PC-9 (cell line): ENCODE data around the gene RAB11FIP4. TPM values are rescaled to one million over a fixed set of nuclear protein-coding genes. Genes with fewer than 3 reads are reported as not detected.

ENCODE experiments used
- BruUV-seq: library from RNA; stranded (reverse); fragments of 400-500 nt; replicated peaks from 2 replicates; lab custom pipeline; 2021; lab: Mats Ljungman, UMichigan
- CTCF ChIA-PET: fragments of 300-600 bp; sonication (Branson Sonifier 250); formaldehyde crosslinking; loops from one replicate; lab custom pipeline; 2022; ENCODE audit warnings: antibody characterized with exemption; lab: Charles Lee
- POLR2A ChIA-PET: fragments of 300-600 bp; sonication (Branson Sonifier 250); formaldehyde crosslinking; loops from one replicate; lab custom pipeline; 2022; ENCODE audit warnings: antibody characterized with exemption; ENCODE audit not compliant: unreplicated experiment; lab: Charles Lee
- DNase-seq, 2 experiments: peaks; one replicate each; pipeline versions ENCODE4 v3.0.0 to v3.0.0-alpha.2; 2015 to 2022; ENCODE audit warnings: mixed read lengths in 1 of 2
- H2AFZ ChIP-seq: fragments of 200-600 bp; sonication (generic); 2 replicates; pipeline ENCODE4 v1.8.1; 2017; ENCODE audit warnings: antibody characterized with exemption
- H3F3A ChIP-seq: fragments of 200-600 bp; sonication (generic); 2 replicates; pipeline ENCODE4 v1.8.1; 2017; ENCODE audit warnings: antibody characterized with exemption, mild to moderate bottlenecking, low read depth; ENCODE audit not compliant: insufficient read depth
- H3K27ac ChIP-seq: fragments of 200-600 bp; sonication (generic); 2 replicates; pipeline ENCODE4 v1.6.1; 2016; ENCODE audit warnings: mixed run types
- H3K27me3 ChIP-seq: fragments of 200-600 bp; sonication (generic); 2 replicates; pipeline ENCODE4 v1.6.1; 2016; ENCODE audit warnings: low read depth, mixed run types; ENCODE audit not compliant: insufficient read depth
- H3K36me3 ChIP-seq: fragments of 200-600 bp; sonication (generic); 2 replicates; pipeline ENCODE4 v1.6.1; 2016; ENCODE audit warnings: low read depth, mixed run types
- H3K4me1 ChIP-seq: fragments of 200-600 bp; sonication (generic); replicated peaks from 2 replicates; pipeline ENCODE4 v1.6.1; 2016; ENCODE audit warnings: mixed run types; ENCODE audit not compliant: insufficient read depth
- H3K4me2 ChIP-seq: fragments of 200-600 bp; sonication (generic); 2 replicates; pipeline ENCODE4 v1.6.1; 2017; ENCODE audit warnings: mixed run types
- H3K4me3 ChIP-seq: fragments of 200-600 bp; sonication (generic); 2 replicates; pipeline ENCODE4 v1.6.1; 2016; ENCODE audit warnings: mixed run types
- H3K79me2 ChIP-seq: fragments of 200-600 bp; sonication (generic); 2 replicates; pipeline ENCODE4 v1.6.1; 2017; ENCODE audit warnings: low read depth, mixed run types
- H3K9me2 ChIP-seq: fragments of 200-600 bp; sonication (generic); 2 replicates; pipeline ENCODE4 v1.8.1; 2017; ENCODE audit warnings: mild to moderate bottlenecking; ENCODE audit not compliant: insufficient read depth
- H3K9me3 ChIP-seq: fragments of 200-600 bp; sonication (generic); 2 replicates; pipeline ENCODE4 v1.8.1; 2016; ENCODE audit warnings: low read depth; ENCODE audit not compliant: insufficient read depth
- H4K20me1 ChIP-seq: fragments of 200-600 bp; sonication (generic); 2 replicates; pipeline ENCODE4 v1.8.1; 2017; ENCODE audit not compliant: insufficient read depth
- CTCF ChIP-seq: fragments of 200-600 bp; sonication (generic); conservative IDR thresholded peaks from 2 replicates; pipeline ENCODE4 v1.6.1; 2017; ENCODE audit warnings: mixed run types, antibody characterized with exemption, mild to moderate bottlenecking, moderate library complexity
- EZH2 ChIP-seq: fragments of 200-600 bp; sonication (generic); IDR thresholded peaks from 2 replicates; pipeline ENCODE4 v1.8.0; 2017; ENCODE audit warnings: antibody characterized with exemption, low read depth
- intact Hi-C: fragments of 100-400 bp; cut with micrococcal nuclease; formaldehyde crosslinking; loops from one replicate; pipeline ENCODE4 v1.10.0; 2022; ENCODE audit not compliant: unreplicated experiment
- total RNA-seq: library from RNA; stranded (reverse); gene quantifications from 2 replicates; pipeline ENCODE4 v1.2.3, GENCODE V29; 2021

The RAB11FIP4 gene
- total RNA-seq, 1 experiment from 2014 or later = 22.9 TPM

GRCh38 chr17:31398381-31399311 lies 7.2 kb downstream of the RAB11FIP4 start:
- H3K36me3 ChIP-seq = no peaks in the 10 kb centered on the region
- no peaks in the 10 kb centered on the region for H3K9me3 ChIP-seq
- ChIA-PET CTCF (interaction anchor here (0.6 kb wide), 1 partner anchor 514 kb away, joined by 4 read pairs; no protein-coding TSS in a partner anchor), POLR2A (no interaction called here)
- H3K4me1 ChIP-seq = no peaks in the 10 kb centered on the region
- no peak overlapping the region for H3K4me3 ChIP-seq
- H3K4me2 ChIP-seq = no peak overlapping the region
- no peaks in the 10 kb centered on the region for H4K20me1 ChIP-seq
- no peak overlapping the region for H3K27ac ChIP-seq
- no peaks in the 10 kb centered on the region for H3F3A ChIP-seq
- H2AFZ ChIP-seq = no peak overlapping the region
- no TSS peak for BruUV-seq
- H3K79me2 ChIP-seq = no peaks in the 10 kb centered on the region
- no peak for DNase-seq
- TF ChIP-seq CTCF (no peak), EZH2 (no peak)
- intact Hi-C loops = no loop called here
- no peaks in the 10 kb centered on the region for H3K27me3 ChIP-seq
- no peaks in the 10 kb centered on the region for H3K9me2 ChIP-seq

- intact Hi-C loops = no loop called here
- H3F3A ChIP-seq = no peaks in the 10 kb centered on the region
- no peaks in the 10 kb centered on the region for H3K36me3 ChIP-seq
- no peaks in the 10 kb centered on the region for H3K9me2 ChIP-seq
- H3K4me3 ChIP-seq = no peak overlapping the region
- no peaks in the 10 kb centered on the region for H3K27me3 ChIP-seq
- H4K20me1 ChIP-seq = no peaks in the 10 kb centered on the region
- CTCF ChIA-PET = no interaction called here
- H3K4me1 ChIP-seq = no peaks in the 10 kb centered on the region
- TF ChIP-seq CTCF (no peak), EZH2 (no peak)
- BruUV-seq = no TSS peak
- H3K27ac ChIP-seq = no peak overlapping the region
- DNase-seq = no peak
- no peak overlapping the region for H2AFZ ChIP-seq
- no peaks in the 10 kb centered on the region for H3K79me2 ChIP-seq
- POLR2A ChIA-PET = no interaction called here
- no peak overlapping the region for H3K4me2 ChIP-seq
- H3K9me3 ChIP-seq = no peaks in the 10 kb centered on the region
Observed at GRCh38 chr17:31400481-31400950, 9.0 kb downstream of the RAB11FIP4 start.

GRCh38 chr17:31401456-31402254 lies 10.2 kb downstream of the RAB11FIP4 start:
- H3K27ac ChIP-seq = no peak overlapping the region
- no peaks in the 10 kb centered on the region for H3K9me2 ChIP-seq
- H2AFZ ChIP-seq = no peak overlapping the region
- TF ChIP-seq EZH2 (no peak), CTCF (no peak)
- H3K4me1 ChIP-seq = no peaks in the 10 kb centered on the region
- DNase-seq = no peak
- H3K9me3 ChIP-seq = no peaks in the 10 kb centered on the region
- no peak overlapping the region for H3K4me2 ChIP-seq
- no peaks in the 10 kb centered on the region for H3F3A ChIP-seq
- intact Hi-C loops = no loop called here
- no peaks in the 10 kb centered on the region for H3K36me3 ChIP-seq
- no TSS peak for BruUV-seq
- POLR2A ChIA-PET = no interaction called here
- H3K4me3 ChIP-seq = no peak overlapping the region
- CTCF ChIA-PET = no interaction called here
- no peaks in the 10 kb centered on the region for H3K27me3 ChIP-seq
- H4K20me1 ChIP-seq = no peaks in the 10 kb centered on the region
- no peaks in the 10 kb centered on the region for H3K79me2 ChIP-seq
